Fibroblast of skin of right quadriceps (primary cell): ENCODE measurements around the gene FGGY.
A peak's percentile ranks its signal among the peaks of the same experiment; 100 is the strongest.
"Not testable (repeated sequence)": the region's sequence is repeated elsewhere in the genome, so short reads cannot be mapped to it uniquely, and the experiment has no call there.

Experiments
- DNase-seq: peaks from one replicate; pipeline ENCODE4 v3.0.0-alpha.2; 2013

Gene FGGY

DNA sequence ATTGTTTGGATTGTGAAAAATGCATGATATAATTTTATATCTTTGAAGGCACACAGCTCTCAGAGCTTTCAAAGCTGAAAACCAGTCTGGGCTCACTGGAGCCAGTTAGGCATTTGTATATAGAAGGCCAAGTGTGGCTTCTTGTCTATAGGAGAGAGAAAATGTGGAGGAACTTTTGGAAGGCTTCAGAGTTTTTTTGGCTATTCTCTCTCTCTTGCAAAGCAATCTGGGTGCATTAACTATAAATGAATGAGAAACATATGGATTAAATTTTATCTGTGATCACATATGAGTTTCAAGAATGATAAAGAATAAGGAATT is 301.2 kb downstream of the FGGY start:
- peak; percentile 34 for DNase-seq

DNA sequence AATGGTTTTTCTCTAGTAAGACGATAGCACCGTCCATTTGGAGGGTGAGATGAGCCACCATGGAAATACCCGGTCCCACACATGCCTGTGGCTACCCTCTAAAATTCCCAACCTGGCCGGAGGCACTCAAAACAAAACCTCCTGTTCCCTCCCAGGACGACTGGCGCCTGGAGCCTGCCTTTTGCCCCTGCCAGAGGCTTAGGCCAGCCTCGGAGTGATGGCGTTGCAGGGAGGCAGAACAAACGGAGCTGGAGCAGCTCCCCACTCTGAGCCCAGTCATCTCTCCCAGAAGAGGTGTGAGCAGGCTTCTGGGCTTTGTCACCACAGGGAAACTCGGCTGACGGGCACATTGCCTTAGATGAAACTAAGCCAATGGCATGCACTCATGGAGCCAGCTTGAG is 304.1 kb downstream of the FGGY start:
- DNase-seq = no peak

DNA sequence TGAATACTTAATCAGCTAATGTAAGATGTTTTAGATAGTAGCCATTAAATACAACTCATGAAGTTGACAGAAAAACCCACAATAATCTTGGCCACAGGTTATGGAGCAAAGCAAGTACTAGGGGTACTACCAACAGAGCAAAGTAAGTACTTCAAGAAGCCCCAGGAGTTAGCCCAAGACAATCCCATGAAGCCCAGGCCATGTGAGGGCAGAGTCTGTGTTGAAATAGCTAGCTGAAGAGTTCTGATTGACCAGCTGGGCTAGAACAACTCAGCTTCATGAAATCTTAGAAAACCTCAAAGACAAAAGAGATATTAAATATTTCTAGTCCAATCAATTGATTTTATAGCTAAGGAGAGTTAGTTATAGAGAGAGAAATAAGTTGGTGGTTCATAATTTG is 304.9 kb downstream of the FGGY start:
- no peak for DNase-seq

DNA sequence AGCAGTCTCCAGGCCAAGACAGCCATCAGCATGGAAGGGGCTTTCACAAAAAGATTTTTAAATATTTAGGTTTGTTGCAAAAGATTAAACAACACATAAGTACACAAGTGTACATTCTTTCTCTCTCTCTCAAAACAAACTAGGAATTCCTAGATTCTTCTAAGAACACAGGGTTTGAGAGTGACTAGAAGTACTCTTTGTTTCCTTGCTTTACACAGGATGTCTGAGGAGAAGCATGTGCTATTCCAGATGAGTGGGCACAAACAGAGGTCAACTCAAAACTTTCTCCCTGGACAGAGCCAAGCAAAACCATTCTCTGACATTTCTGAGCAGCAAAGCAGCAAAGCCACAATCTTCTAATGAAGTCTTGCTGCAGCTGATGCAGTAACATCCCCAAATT is 307.3 kb downstream of the FGGY start:
- DNase-seq = no peak

DNA sequence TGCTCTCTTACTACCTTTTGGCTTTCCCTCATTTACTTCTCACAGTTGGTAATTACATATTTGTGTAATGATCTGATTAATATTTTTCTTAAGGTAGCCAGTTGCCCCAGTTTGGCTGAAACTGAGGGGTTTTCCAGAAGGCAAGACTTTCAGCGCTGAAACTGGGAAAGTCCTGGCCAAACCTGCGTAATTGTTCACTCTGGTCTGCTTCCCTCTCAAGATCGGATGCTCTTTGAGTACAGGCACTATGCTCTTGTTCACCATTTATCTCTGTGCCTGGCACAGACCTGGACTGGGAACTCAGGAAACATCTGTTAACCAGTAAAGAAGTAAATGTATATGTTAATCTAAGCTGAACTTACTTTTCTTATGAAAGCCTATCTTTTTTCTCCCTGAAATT is 308.3 kb downstream of the FGGY start:
- DNase-seq = no peak

DNA sequence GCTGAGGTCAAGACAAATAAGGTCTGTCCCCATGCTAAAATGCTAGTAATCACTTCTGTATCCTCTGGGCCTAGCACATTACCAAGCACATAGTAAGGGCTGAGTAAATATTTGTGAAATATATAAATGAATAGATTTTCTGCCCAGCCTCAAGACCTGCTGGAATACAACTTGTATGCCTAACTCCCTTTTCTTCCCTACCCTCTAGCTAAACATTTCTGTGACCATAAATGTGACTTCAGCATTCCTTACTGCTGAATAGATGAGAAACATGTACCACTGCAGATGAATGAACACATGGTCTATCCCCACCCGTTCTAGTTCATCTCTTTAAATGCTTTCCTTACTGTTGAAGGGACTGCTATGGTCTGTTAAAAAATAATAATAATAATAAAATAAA is 308.9 kb downstream of the FGGY start:
- DNase-seq = no peak

DNA sequence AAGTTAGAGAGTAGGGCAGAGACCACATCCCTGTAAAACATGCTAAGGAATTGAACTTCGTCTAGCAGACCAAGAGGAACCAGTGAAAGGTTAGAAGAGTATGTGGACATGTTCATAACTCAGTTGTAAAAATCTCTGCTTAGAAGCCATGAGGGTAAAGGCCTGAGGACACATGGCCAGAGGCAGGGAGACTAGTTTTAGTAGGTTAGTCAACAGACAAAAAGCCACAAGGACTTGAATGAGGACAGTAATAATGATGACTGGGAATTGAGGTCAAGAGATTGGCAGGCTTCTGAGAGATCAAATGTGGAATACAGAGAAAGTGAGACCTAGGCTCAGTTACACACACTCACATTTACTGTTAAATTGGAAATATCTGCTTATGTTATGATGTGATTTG is 312.4 kb downstream of the FGGY start:
- no peak for DNase-seq

DNA sequence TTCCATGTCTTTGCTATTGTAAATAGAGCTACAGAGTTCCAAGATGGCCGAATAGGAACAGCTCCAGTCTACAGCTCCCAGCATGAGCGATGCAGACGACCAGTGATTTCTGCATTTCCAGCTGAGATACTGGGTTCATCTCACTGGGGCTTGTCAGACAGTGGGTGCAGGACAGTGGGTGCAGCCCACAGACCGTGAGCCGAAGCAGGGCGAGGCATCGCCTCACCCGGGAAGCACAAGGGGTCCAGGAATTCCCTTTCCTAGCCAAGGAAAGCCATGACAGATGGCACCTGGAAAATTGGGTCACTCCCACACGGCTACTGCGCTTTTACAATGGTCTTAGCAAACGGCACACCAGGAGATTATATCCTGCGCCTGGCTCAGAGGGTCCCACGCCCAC is 313.6 kb downstream of the FGGY start:
- not testable (repeated sequence) for DNase-seq

DNA sequence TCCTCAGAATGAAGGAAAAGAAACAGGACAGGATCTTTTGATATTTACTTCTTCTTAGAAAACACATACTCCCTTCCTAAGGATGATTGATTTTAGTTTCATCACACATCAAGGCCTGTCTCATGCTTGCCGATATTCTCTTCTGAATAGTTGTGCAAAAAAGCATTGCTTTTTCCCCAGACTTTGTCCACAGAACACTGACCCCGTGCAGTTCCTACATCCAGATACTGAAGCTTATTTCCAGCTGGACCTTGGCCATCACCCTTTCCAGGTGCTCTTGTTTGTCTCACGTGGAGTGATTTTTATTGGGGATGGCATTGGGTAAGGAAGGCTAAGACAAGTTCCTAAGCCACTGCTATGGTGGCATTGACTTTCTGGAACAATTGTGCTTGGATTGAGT is 320.5 kb downstream of the FGGY start:
- no peak for DNase-seq

DNA sequence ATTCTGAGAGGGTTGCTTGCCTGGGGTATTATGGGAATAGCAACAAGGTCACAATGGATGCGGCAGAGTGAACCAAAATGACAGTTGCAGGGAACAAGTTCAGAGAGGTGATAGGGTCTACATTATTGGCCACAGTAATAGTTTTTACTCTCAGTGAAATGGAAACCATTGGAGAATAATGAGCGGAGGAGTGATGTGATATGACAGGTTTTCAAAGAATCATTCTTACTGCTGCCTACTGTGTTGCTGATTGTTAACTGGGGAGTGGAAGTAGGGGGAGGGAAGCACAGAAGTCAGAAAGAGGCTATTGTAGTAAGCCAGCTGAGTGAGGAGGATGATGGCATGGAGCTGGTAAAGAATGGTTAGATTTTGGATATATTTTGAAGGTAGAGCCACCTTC is 322.7 kb downstream of the FGGY start:
- no peak for DNase-seq

DNA sequence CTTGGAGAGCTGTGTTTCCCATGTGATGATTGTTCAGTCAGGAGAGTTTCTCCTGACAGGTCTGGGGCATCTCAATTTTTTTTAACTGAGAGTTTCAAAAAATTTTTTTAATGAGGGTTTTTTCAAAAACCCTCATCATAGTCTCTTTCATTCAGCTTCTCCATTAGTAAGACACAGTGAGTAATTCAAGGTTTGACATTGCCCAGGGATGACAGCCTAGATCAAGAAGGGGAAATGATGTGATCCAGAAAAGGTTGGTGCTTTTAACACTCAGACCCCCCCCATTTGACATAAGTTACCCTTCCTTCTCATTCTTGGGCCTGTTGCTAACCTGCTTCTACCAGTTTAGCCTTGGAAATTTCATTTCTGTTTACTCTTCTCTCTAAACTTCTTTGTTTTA is 328.5 kb downstream of the FGGY start:
- DNase-seq = no peak

DNA sequence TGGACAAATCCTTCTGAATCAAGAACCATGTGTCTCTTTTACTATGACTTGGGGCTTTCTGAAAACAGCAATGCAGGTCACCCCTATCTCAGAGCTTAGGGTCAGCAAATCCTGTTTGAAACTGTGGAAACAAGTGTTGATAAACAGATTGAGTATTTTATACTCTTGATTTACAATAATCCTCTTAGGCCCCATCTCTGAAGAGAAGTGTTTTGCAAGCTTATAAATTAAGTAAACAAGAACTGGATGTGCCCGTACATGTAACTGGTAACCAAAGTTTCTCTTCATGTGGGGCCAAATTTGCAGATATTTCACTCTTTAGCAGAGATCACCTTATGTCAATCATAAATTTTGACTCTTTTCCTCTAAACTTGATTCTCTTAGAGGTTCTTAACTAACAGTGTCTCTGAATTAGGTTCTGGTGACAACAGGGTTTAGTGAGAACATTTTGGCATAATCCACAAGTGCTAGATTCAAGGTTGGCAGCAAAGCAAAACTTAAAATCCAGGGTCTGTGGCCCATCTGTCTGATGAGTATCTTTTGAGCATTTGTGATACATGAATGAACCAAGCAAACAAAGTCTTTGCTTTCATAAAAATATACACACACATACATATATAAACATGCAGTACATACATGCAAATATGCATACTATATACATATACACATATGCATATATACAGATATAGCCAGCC is 334.8 kb downstream of the FGGY start:
- DNase-seq = no peak

DNA sequence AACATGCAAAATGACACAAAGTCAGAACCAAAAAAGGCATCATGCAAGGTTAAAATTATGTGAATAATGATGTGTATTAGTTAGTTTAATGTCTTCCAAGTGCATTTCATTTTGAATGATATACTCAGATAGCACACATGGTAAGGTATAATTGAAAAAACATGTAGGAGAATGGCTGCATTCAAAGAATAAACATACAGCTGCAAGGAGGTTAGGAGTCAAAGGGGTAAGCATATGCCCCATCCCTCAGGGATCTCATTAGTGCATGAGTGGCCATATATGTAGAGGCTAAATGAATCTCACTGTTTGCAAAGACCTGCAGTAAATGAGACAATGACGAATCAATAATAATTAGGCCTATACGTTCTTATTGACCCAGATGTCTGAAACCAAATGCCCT is 338.2 kb downstream of the FGGY start:
- DNase-seq = peak; percentile 54

DNA sequence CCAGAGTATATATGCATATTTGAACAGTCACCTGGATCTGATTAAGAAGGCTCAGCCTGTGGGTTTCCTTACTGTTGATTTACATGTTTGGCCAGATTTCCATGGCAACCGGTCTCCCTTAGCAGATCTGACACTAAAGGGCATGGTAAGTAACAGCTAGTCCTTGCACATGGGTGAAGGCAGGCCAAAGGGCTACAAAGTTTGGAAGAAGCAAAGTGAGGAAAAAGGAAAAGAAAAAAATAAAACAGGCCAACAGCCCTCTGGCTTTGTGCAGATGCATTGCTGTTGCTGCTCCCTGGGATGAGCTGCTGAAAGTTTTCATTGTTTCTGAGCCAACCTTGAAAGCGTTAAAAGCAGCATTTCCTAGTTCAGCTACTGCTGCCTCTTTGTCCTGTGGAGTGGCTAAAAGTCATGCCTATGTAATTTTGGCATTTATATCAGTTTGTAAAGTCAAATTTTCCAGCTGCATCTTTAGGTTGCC is 341.4 kb downstream of the FGGY start:
- DNase-seq = peak; percentile 94

DNA sequence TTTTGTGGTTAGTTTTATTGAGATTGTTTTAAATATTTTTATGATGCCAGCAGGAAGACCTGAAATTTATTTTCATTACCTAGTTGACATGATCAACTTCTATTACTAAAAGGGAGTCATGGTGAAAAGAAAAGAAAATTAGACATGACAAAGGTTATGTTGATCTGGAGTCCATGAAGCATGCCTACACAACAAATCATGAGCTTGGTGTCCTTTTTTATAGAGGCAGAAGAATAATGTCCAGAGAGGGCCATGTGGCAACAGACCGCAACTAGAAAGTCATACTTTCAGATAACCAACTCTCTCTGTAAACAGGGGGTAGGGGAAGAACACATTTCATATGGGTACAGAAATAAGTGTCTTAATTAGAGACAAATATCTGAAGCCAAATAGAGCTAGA is 342.4 kb downstream of the FGGY start:
- DNase-seq = no peak

DNA sequence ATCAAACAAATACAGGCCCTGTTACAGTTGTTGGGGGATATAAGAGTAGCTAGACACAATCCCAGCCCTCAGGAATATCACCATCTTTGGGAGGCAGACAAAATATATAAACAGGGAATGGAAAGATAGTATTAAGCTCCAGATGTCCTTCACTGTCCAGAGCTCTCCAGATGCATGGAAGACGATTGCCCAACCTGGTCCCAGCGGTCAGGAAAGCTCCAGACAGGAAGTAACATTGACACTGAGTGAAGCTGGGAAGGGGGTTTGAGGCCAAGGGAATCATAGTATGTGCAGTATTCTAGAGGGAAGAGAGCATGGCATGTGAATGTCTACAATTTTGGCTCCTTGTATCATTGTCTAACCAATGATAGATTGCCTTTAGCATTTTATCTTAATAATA is 344.0 kb downstream of the FGGY start:
- DNase-seq = no peak

DNA sequence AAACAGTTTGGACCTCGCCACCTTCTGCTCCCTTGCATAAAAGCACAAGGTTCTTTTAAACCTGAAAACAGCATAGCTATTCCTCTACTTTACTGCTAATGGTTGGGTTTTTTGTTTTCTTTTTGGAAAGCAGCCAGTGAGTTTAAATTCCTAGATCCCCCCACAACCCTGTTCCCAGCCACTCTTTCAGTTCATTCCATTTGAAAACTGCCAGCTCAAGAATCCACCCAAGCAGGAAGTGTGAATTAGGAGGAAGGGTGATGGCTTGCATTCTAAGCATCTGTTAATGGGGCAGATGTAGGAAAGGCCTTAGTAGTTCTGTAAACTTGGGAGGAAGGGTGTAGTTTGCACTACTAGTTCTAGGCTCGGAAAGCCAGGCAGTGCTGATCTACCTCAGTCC is 344.9 kb downstream of the FGGY start:
- DNase-seq = peak; percentile 63

DNA sequence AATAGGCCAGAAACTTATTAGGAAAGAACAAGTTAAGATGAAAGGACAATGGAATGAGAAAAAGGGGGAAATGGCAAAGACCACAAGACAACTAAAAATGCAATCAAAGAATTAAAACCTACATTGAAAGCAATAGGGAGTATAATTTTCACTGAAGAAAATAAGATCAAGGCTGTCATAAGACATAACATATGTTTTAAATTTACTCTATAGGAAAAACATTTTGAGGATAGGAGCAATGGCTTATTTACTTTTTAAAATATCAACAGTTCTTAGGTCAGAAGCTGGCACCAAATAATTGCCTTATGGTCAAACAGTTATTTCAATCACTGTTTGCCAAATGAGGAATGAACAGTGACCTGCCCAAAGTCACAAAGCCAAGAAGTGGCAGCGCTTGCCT is 346.6 kb downstream of the FGGY start:
- DNase-seq = no peak

DNA sequence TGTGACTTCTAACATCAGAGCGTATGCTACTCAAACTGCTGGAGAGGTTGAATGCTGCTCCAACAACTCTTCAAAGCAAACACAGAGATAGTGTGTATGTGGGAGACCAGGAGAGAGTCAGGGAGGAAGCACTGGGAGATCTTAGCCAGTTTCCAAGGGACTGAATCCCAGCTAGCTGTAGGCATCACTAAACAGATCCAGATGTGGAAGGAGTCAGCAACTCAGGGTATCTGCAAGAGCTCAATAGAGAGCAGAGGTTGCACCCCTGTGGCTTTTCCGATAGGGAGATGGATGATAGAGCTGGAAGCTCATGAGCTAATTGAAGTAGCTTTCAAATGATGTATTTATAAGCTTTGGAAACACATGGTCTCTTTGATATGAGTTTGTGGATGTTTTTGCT is 349.0 kb downstream of the FGGY start:
- peak; percentile 82 for DNase-seq

DNA sequence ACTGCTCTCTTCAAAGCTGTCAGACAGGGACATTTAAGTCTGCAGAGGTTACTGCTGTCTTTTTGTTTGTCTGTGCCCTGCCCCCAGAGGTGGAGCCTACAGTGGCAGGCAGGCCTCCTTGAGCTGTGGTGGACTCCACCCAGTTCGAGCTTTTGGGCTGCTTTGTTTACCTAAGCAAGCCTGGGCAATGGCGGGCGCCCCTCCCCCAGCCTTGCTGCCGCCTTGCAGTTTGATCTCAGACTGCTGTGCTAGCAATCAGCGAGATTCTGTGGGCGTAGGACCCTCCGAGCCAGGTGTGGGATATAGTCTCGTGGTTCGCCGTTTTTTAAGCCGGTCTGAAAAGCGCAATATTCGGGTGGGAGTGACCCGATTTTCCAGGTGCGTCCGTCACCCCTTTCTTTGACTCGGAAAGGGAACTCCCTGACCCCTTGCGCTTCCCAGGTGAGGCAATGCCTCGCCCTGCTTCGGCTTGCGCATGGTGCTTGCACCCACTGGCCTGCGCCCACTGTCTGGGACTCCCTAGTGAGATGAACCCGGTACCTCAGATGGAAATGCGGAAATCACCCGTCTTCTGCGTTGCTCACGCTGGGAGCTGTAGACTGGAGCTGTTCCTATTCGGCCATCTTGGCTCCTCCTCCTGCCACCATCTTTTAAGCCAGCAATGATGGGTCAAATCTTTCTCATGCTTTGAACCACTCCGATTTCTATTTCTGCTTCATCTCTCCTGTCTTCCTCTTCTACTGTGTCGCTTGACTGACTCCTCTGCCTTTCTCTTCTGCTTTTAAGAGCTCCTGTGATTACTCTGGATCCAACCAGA is 356.5 kb downstream of the FGGY start:
- not testable (repeated sequence) for DNase-seq

DNA sequence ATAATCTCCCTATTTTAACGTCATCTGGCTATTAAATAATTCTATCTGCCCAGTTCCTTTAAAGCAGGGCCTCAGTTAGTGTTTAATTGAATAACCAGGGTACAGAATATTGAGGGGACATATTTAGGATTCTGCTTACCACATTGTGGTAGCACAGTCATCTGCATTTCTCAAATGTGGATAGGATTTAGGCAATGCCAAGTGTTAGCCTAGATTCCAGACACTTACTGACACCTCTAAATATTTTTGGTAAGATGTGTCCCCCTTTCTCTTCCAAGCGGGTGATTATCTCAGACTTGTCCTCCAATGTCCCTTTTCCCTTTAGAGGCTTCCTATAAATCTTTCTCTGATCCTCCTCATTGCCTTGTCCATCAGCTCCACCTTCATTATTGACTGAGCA is 357.1 kb downstream of the FGGY start:
- no peak for DNase-seq

DNA sequence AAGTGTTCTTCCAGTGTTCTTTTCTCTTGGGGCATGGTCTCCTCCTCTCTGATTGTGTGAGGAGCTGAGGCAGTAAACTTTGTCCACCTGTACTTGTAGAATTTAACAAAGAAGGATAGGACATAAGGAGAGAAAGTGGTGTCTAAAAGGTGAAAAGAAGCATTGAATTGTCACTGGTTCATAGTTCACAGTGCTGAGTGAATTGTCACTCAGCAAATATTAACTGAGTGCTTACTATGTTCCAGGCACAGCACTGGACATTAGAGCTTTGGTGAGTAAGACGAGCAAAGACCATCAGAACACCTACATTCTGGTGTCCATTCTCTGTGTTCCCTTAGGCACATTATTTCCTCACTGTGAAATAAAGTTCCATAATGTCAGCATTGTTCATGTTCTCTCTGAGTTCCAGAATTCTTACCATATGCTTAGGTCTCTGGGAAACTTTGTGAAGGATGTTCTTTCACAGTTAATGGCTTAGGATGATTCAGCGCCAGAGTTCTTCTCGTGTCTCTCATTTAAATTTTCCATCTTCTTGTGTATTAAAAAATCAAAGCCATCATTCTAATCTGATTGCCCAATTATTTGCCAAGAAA is 361.1 kb downstream of the FGGY start:
- no peak for DNase-seq

DNA sequence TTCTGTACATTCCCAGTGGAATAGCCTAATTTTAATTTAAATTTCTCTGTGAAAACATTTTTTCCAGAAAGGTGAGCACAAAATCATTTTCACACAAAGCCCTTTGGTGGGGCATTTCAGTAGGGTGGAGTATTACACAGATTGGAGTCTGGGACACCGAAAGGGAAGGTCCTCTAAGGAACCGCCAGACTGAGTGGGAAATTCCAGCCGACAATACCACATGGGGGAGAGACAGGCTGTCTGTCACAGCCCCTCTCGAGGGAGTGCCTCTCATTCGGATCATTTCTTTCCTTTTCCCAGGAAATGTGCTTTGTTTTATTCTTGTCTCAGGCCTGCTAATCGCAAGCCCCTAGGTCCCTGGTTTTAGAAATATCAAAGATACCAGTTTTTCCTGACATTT is 367.3 kb downstream of the FGGY start:
- no peak for DNase-seq

DNA sequence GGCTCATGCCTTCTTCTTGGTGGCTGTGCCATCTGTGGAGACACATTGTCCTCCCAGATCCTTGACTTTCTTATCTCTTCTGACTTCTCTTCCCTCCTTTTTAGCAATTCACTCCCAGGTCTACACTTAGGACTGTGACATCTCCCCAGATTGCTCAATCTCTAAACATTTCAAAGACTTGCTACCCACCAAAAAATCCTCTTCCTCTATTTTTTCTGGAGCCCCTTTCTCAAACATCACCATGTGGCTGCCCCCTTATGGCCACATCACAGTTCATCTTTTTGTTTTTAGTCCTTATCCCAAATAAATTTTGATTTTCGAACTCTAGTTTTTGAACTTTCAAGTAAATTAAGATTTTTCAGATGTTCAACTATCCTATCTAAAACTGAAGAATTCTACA is 369.2 kb downstream of the FGGY start:
- peak; percentile 17 for DNase-seq
